A673 (cell line): ENCODE results near the gene VAPB. TPM values are rescaled to one million over a fixed set of nuclear protein-coding genes. Genes with fewer than 3 reads are reported as not detected.

Source experiments
- BruUV-seq: library from RNA; stranded (reverse); fragments of 400-500 nt; replicated peaks from 2 replicates; lab custom pipeline; 2021; lab: Mats Ljungman, UMichigan
- CTCF ChIA-PET: fragments of 300-600 bp; sonication (Branson Sonifier 250); formaldehyde crosslinking; loops from one replicate; lab custom pipeline; 2022; ENCODE audit warnings: antibody characterized with exemption; lab: Charles Lee
- POLR2A ChIA-PET: fragments of 300-600 bp; sonication (Branson Sonifier 250); formaldehyde crosslinking; loops from one replicate; lab custom pipeline; 2022; ENCODE audit warnings: antibody characterized with exemption; ENCODE audit not compliant: low non-redundant PET; lab: Charles Lee
- DNase-seq: peaks from one replicate; pipeline ENCODE4 v3.0.0-alpha.2; 2015; ENCODE audit warnings: low spot score
- H3K27ac ChIP-seq: fragments of 200-600 bp; sonication (generic); 2 replicates; pipeline ENCODE4 v1.5.1; 2016; ENCODE audit warnings: mixed run types, low read depth, mild to moderate bottlenecking, mixed read lengths, antibody characterized with exemption, low read length; ENCODE audit not compliant: poor library complexity, severe bottlenecking
- H3K27me3 ChIP-seq: fragments of 200-600 bp; sonication (generic); replicated peaks from 2 replicates; pipeline ENCODE4 v1.6.1; 2017; ENCODE audit warnings: mixed run types, low read depth, mild to moderate bottlenecking, mixed read lengths, antibody characterized with exemption, low read length; ENCODE audit not compliant: insufficient read depth, poor library complexity
- H3K36me3 ChIP-seq: fragments of 200-600 bp; sonication (generic); 2 replicates; pipeline ENCODE4 v1.6.1; 2016; ENCODE audit warnings: mixed run types, mild to moderate bottlenecking, mixed read lengths, antibody characterized with exemption, low read length; ENCODE audit not compliant: insufficient read depth, poor library complexity, severe bottlenecking
- H3K4me1 ChIP-seq: fragments of 200-600 bp; sonication (generic); 2 replicates; pipeline ENCODE4 v1.6.1; 2017; ENCODE audit warnings: mixed run types, mild to moderate bottlenecking, mixed read lengths, antibody characterized with exemption, low read length; ENCODE audit not compliant: insufficient read depth, poor library complexity, severe bottlenecking
- H3K4me3 ChIP-seq: fragments of 200-600 bp; sonication (generic); 2 replicates; pipeline ENCODE4 v1.5.1; 2016; ENCODE audit warnings: low read depth, mixed run types, mild to moderate bottlenecking, mixed read lengths, low read length; ENCODE audit not compliant: poor library complexity, severe bottlenecking
- H3K9me3 ChIP-seq: fragments of 200-600 bp; sonication (generic); 2 replicates; pipeline ENCODE4 v1.6.1; 2016; ENCODE audit warnings: mixed run types, low read depth, mild to moderate bottlenecking, mixed read lengths, antibody characterized with exemption, low read length; ENCODE audit not compliant: poor library complexity, severe bottlenecking
- CTCF ChIP-seq: fragments of 300-800, 200-600 bp; sonication (generic); conservative IDR thresholded peaks from 2 replicates; pipeline ENCODE4 v1.5.1; 2017; ENCODE audit warnings: low read depth, mild to moderate bottlenecking, antibody characterized with exemption, low read length, moderate library complexity, mixed read lengths
- EZH2 ChIP-seq: fragments of 200-600 bp; sonication (generic); IDR thresholded peaks from 2 replicates; pipeline ENCODE4 v1.6.1; 2017; ENCODE audit warnings: borderline replicate concordance, low read depth, mild to moderate bottlenecking, mixed read lengths, antibody characterized with exemption, low read length; ENCODE audit not compliant: poor library complexity, severe bottlenecking
- intact Hi-C: fragments of 100-400 bp; cut with micrococcal nuclease; formaldehyde crosslinking; loops from one replicate; pipeline ENCODE4 v1.10.0; 2022; ENCODE audit not compliant: unreplicated experiment
- total RNA-seq: library from RNA; stranded (reverse); gene quantifications from 2 replicates; pipeline ENCODE4 v1.2.3, GENCODE V29; 2021

Gene VAPB
- total RNA-seq, 1 experiment from 2014 or later: 60.9 TPM

GRCh38 chr20:58466095-58466708, 77.2 kb downstream of the VAPB start:
- no peaks in the 10 kb centered on the region for H3K36me3 ChIP-seq
- no peaks in the 10 kb centered on the region for H3K27me3 ChIP-seq
- ChIA-PET CTCF (no interaction called here), POLR2A (no interaction called here)
- H3K27ac ChIP-seq: no peak overlapping the region
- no peaks in the 10 kb centered on the region for H3K4me1 ChIP-seq
- DNase-seq: no peak
- BruUV-seq: no TSS peak
- no peaks in the 10 kb centered on the region for H3K9me3 ChIP-seq
- intact Hi-C loops: no loop called here
- TF ChIP-seq CTCF (no peak), EZH2 (no peak)
- no peak overlapping the region for H3K4me3 ChIP-seq

GRCh38 chr20:58466729-58467571, 77.9 kb downstream of the VAPB start:
- no peak for DNase-seq
- POLR2A ChIA-PET: no interaction called here

More at GRCh38 chr20:58466729-58467571, 77.9 kb downstream of the VAPB start:
- intact Hi-C loops: no loop called here
- H3K4me3 ChIP-seq: no peak overlapping the region
- H3K27me3 ChIP-seq: no peaks in the 10 kb centered on the region
- CTCF ChIA-PET: no interaction called here
- no peak overlapping the region for H3K27ac ChIP-seq
- BruUV-seq: no TSS peak
- TF ChIP-seq EZH2: no peak
- no peak for TF ChIP-seq CTCF
- no peaks in the 10 kb centered on the region for H3K4me1 ChIP-seq
- no peaks in the 10 kb centered on the region for H3K9me3 ChIP-seq
- H3K36me3 ChIP-seq: no peaks in the 10 kb centered on the region
